ENCODE data around the gene RTN4IP1.
"Not testable (repeated sequence)": the region's sequence is repeated elsewhere in the genome, so short reads cannot be mapped to it uniquely, and the experiment has no call there.

GRCh38 chr6:106559659-106560058 lies 69.6 kb downstream of the RTN4IP1 start:
- TF ChIP-seq CTCF (IDR thresholded peaks at IDR 0.05); ZFX (IDR thresholded peaks at IDR 0.05; ENCODE audit: borderline replicate concordance): not testable (repeated sequence)

Data from 22Rv1 (cell line).